HL-60/S4 treated with retinoic acid at 250 ng/mL for 4 days and 3 days (cell line): ENCODE data around the gene BCO1.

Source experiments
- in situ Hi-C: fragments of 300-500 bp; cut with MboI; formaldehyde crosslinking; loops from 2 replicates; pipeline ENCODE4 v1.7.0; 2022; ENCODE audit warnings: low sequenced_read_pairs

The BCO1 gene

GRCh38 chr16:81231014-81231413, 7.5 kb upstream of the BCO1 start:
- in situ Hi-C loops = no loop called here

GRCh38 chr16:81232740-81233367, 5.6 kb upstream of the BCO1 start:
- in situ Hi-C loops = no loop called here

GRCh38 chr16:81237282-81237681, 1.2 kb upstream of the BCO1 start:
- in situ Hi-C loops = no loop called here

GRCh38 chr16:81237942-81238295, 570 bp upstream of the BCO1 start:
- in situ Hi-C loops = no loop called here

- in situ Hi-C loops = no loop called here
Measured at GRCh38 chr16:81239367-81240121, 1.1 kb downstream of the BCO1 start.

GRCh38 chr16:81241706-81242105, 3.2 kb downstream of the BCO1 start:
- in situ Hi-C loops = no loop called here

GRCh38 chr16:81242977-81243618, 4.6 kb downstream of the BCO1 start:
- in situ Hi-C loops = no loop called here

- in situ Hi-C loops = no loop called here
Measured at GRCh38 chr16:81243942-81244341, 5.5 kb downstream of the BCO1 start.

- in situ Hi-C loops = no loop called here
Measured at GRCh38 chr16:81251871-81252270, 13.4 kb downstream of the BCO1 start.

- in situ Hi-C loops = no loop called here
Measured at GRCh38 chr16:81253141-81253540, 14.7 kb downstream of the BCO1 start.

- in situ Hi-C loops = no loop called here
Measured at GRCh38 chr16:81254922-81255526, 16.5 kb downstream of the BCO1 start.

GRCh38 chr16:81259916-81260315, 21.4 kb downstream of the BCO1 start:
- in situ Hi-C loops = no loop called here

- in situ Hi-C loops = no loop called here
Measured at GRCh38 chr16:81261049-81261648, 22.7 kb downstream of the BCO1 start.

- in situ Hi-C loops = no loop called here
Measured at GRCh38 chr16:81263470-81264220, 25.2 kb downstream of the BCO1 start.

GRCh38 chr16:81264386-81264785, 25.9 kb downstream of the BCO1 start:
- in situ Hi-C loops = no loop called here

GRCh38 chr16:81265052-81265451, 26.6 kb downstream of the BCO1 start:
- in situ Hi-C loops = no loop called here

- in situ Hi-C loops = no loop called here
Measured at GRCh38 chr16:81265658-81266451, 27.4 kb downstream of the BCO1 start.

- in situ Hi-C loops = no loop called here
Measured at GRCh38 chr16:81266680-81267095, 28.2 kb downstream of the BCO1 start.

- in situ Hi-C loops = no loop called here
Measured at GRCh38 chr16:81268509-81268908, 30.0 kb downstream of the BCO1 start.
